Cardiac muscle cell (in vitro differentiated cells and primary cell): ENCODE measurements around the gene USP6NL. TPM values are rescaled to one million over a fixed set of nuclear protein-coding genes. Genes with fewer than 3 reads are reported as not detected.

Source experiments
- DNase-seq, 2 donors: peaks; one replicate each; pipeline versions ENCODE4 v3.0.0 to v3.0.0-alpha.2; 2010 to 2017; ENCODE audit warnings: low read depth in 1 of 2, low spot score in 1 of 2
- H3K27ac ChIP-seq: fragments of 200-600 bp; sonication (generic); 2 replicates; pipeline ENCODE4 v1.5.1; 2016
- H3K27me3 ChIP-seq: fragments of 200-600 bp; sonication (generic); 2 replicates; pipeline ENCODE4 v1.6.0; 2016; ENCODE audit warnings: control low read depth
- H3K36me3 ChIP-seq: fragments of 200-600 bp; sonication (generic); 2 replicates; pipeline ENCODE4 v1.5.1; 2016; ENCODE audit warnings: control low read depth
- H3K4me1 ChIP-seq: fragments of 200-600 bp; sonication (generic); 2 replicates; pipeline ENCODE4 v1.8.1; 2017; ENCODE audit warnings: low read depth, mild to moderate bottlenecking, mixed run types
- H3K4me3 ChIP-seq: fragments of 200-600 bp; sonication (generic); 2 replicates; pipeline ENCODE4 v1.5.1; 2016; ENCODE audit warnings: mild to moderate bottlenecking
- H3K9me3 ChIP-seq: fragments of 200-600 bp; sonication (generic); 2 replicates; pipeline ENCODE4 v1.5.1; 2017; ENCODE audit warnings: low read depth, mild to moderate bottlenecking, control low read depth
- polyA plus RNA-seq: library from polyadenylated mRNA; unstranded; fragments of >200 nt; fragmentation: Nextera tagmentation; extraction: Ambion mirVana; gene quantifications from 2 replicates; pipeline ENCODE4 v1.2.1, GENCODE V29; 2016
- total RNA-seq: library from RNA; depleted of rRNA; stranded (reverse); fragments of >200 nt; gene quantifications from 2 replicates; pipeline ENCODE4 v1.2.3, GENCODE V29; 2016
- TF ChIP-seq, protein P1 (sequence below): IDR thresholded peaks from 2 replicates; pipeline ENCODE4 v1.5.1; 2012; ENCODE audit warnings: low read depth, mild to moderate bottlenecking, low read length

The USP6NL gene
- total and polyA plus RNA-seq, 2 experiments from 2014 or later: 13.6 to 25.4 TPM

DNA sequence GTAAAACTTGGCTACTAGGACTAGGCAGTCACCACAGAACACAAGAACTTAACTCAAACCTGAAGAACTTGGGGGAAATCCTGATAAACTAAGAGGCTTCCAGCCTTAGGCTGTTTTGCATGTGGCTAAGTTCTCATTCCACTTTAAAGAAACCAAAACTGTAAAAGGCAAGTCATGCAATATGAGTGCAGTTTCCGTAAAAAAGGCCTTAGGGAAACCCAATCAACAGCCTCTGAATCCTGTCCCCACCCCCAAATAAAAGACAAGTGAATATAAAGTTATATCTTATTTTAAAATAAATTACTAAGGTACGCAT lies 95.1 kb downstream of the USP6NL start:
- no peak for DNase-seq
- Histone ChIP-seq H3K9me3 (no peaks in the 10 kb centered on the region), H3K4me3 (no peak overlapping the region), H3K36me3 (no peaks in the 10 kb centered on the region), H3K4me1 (peaks cover 23% of the 10 kb centered on the region), H3K27ac (peak overlapping the region; percentile 19), H3K27me3 (no peaks in the 10 kb centered on the region)
- TF ChIP-seq, protein P1, sequence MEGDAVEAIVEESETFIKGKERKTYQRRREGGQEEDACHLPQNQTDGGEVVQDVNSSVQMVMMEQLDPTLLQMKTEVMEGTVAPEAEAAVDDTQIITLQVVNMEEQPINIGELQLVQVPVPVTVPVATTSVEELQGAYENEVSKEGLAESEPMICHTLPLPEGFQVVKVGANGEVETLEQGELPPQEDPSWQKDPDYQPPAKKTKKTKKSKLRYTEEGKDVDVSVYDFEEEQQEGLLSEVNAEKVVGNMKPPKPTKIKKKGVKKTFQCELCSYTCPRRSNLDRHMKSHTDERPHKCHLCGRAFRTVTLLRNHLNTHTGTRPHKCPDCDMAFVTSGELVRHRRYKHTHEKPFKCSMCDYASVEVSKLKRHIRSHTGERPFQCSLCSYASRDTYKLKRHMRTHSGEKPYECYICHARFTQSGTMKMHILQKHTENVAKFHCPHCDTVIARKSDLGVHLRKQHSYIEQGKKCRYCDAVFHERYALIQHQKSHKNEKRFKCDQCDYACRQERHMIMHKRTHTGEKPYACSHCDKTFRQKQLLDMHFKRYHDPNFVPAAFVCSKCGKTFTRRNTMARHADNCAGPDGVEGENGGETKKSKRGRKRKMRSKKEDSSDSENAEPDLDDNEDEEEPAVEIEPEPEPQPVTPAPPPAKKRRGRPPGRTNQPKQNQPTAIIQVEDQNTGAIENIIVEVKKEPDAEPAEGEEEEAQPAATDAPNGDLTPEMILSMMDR: no peak

DNA sequence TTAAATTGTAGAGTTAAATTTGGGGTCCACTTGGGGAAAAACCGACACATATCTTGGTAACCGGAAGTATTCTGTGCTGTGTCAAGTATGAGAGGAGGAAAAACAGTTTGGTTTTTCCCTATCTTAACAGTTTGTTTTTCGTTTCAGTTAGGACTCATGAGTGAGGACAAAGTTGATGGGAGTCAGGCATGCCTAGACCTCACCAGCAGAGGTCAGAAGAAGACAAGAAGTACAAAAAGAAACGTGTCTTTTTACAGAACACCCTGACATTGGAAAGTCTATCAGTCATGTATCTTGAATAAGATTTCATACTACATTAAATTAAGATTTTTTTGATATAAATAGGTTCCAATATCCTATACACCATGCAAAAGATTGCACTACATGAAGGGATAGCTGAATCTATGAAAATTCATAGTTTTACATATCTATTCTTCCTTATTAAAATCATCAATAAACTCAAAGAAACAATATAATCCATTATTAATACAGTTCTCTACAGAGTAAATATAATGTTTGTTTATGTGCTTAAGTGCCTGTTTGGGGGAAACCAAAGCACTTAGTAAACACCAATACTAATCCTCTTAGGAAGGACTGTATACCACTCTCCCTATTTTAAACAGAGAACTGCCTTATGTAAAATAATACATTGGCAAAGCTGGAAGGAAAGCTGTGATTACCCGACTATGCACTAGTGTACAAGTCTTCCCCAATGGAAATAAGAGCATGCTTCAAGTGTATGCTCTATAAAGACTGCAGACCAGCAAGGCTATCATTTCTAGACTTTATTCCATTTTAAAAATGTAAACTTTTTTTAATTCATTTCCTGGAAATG lies 95.6 kb downstream of the USP6NL start:
- Histone ChIP-seq H3K4me1 (peaks cover 23% of the 10 kb centered on the region), H3K27ac (peak overlapping the region; percentile 65), H3K36me3 (no peaks in the 10 kb centered on the region), H3K4me3 (no peak overlapping the region), H3K9me3 (no peaks in the 10 kb centered on the region), H3K27me3 (no peaks in the 10 kb centered on the region)
- TF ChIP-seq, protein P1: peak; percentile 90
- peak; percentile 66 to 80 for DNase-seq

DNA sequence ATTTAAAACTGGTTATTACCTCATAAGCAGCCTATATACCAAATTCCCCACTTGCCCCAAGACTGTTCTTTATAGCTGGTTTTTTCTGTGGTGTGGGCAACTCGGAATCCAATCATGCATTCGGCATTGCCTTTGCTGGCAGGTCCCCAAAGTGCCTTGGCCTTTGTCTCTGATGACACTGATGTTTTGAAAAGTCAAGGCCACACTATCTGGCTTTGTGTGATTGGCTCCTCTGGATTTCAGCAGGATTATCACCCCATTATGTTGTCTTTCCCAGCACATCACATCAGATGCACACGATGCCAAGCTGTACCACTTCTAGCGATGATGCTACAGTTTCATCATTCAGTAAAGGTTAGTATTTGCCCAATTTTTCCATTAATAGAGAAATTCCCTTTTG lies 97.7 kb downstream of the USP6NL start:
- Histone ChIP-seq H3K27me3 (no peaks in the 10 kb centered on the region), H3K4me3 (no peak overlapping the region), H3K27ac (no peak overlapping the region), H3K36me3 (no peaks in the 10 kb centered on the region), H3K4me1 (peaks cover 23% of the 10 kb centered on the region), H3K9me3 (no peaks in the 10 kb centered on the region)
- TF ChIP-seq, protein P1: no peak
- DNase-seq: no peak

DNA sequence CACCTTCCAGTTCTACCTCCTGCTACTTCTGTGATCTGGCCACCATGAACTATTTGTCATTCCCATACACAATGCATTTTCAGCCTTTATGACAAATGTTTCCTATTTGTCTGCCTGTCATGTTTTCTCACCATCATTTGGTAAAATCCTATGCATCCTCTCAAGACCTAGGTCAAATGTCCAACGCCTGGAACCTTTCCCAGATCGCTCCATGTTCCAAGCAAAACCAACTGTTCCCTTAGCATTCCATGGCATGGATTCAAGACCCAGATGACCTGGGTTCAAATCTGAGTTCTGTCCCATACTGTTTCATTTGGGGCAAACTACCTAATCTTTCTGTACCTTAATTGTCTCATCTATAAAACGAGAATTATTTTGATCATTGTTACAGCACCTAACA lies 98.9 kb downstream of the USP6NL start:
- Histone ChIP-seq H3K9me3 (no peaks in the 10 kb centered on the region), H3K36me3 (no peaks in the 10 kb centered on the region), H3K4me1 (peaks cover 23% of the 10 kb centered on the region), H3K4me3 (no peak overlapping the region), H3K27me3 (no peaks in the 10 kb centered on the region), H3K27ac (no peak overlapping the region)
- TF ChIP-seq, protein P1: no peak
- no peak for DNase-seq

DNA sequence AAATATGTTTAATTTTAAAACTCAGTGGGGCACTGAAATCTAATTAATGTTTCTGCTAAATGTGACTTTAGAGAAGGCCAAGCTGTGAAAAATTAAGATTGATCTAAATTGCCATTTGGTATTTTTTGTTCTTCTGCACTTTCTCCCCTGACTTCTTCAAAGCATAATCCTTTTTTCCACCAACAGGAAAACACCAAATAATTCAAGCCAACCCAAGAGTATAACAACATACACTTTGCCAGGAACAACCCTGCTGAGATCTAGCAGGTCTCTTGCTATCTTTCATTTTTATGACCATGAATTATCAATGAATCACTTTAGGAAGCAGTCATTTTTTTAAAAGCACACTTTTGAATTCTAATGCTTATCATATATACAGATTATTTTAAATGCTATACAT lies 100.1 kb downstream of the USP6NL start:
- Histone ChIP-seq H3K27me3 (no peaks in the 10 kb centered on the region), H3K9me3 (no peaks in the 10 kb centered on the region), H3K27ac (no peak overlapping the region), H3K4me1 (peaks cover 12% of the 10 kb centered on the region), H3K36me3 (no peaks in the 10 kb centered on the region), H3K4me3 (no peak overlapping the region)
- TF ChIP-seq, protein P1: no peak
- DNase-seq: no peak
